Fibroblast of skin of back (primary cell): ENCODE data around the gene POU2F3. TPM values are rescaled to one million over a fixed set of nuclear protein-coding genes. Genes with fewer than 3 reads are reported as not detected.
A peak's percentile ranks its signal among the peaks of the same experiment; 100 is the strongest.

Experiments
- DNase-seq: peaks from one replicate; pipeline ENCODE4 v3.0.0-alpha.2; 2013
- polyA plus RNA-seq, 2 experiments: library from polyadenylated mRNA; unstranded; fragments of 120-200 nt; gene quantifications; one replicate each; pipeline ENCODE4 v1.2.1, GENCODE V29; 2013; ENCODE audit not compliant: insufficient read length in 2 of 2

Gene POU2F3
- polyA plus RNA-seq (2013, experiment 1 of 2; ENCODE audit: insufficient read length): 0.10 TPM
- not detected for polyA plus RNA-seq (2013, experiment 2 of 2; ENCODE audit: insufficient read length)

DNA sequence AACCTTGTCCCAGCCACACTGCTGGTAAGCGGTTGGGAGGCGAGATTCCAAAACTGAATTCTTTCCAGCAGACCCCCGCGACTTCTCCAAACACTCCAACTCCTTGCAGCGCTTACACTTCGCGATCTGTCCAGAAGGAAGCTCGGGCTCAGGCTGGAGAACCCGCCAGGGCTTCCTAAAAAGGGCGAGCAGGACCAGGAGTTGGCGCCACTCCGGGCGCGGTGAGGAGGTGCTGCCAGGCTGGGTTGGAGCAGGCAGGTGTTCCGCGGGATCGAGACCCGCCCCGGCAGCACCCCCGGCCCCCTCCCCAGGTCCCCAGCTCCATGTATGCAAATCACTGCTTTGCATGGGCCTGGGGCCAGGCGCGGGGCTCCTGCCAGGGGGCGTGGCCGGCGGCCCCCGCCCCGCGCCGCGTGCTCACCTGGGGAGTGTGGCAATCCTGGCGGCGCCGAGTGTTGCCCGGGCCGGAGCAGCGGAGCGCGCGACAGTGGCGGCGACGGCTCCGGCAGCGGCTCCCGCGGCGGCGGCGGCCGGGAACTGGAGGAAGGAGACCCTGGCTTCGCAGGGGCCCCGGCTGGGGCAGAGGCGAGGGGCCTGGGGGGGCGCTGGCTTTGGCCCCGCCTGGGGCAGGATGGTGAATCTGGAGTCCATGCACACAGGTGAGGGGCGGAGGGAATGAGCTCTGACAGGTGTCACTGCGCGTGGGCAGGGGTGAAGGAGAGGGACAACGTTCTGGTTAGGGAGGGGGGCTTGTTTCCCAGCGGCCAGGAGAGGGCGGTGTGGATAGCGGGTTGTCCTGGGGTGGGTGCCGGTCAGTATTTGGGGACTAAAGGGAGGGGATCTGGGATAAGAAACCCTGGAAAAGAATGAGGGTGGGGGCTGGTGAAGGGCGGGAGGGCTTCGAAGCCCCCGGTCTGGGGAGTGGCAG, at the start of gene POU2F3:
Gene POU2F3 (plus strand): TSS at position 428 of the 928 bp plus-strand sequence. CDS start 204 bp downstream, at position 632.
- DNase-seq: no peak

DNA sequence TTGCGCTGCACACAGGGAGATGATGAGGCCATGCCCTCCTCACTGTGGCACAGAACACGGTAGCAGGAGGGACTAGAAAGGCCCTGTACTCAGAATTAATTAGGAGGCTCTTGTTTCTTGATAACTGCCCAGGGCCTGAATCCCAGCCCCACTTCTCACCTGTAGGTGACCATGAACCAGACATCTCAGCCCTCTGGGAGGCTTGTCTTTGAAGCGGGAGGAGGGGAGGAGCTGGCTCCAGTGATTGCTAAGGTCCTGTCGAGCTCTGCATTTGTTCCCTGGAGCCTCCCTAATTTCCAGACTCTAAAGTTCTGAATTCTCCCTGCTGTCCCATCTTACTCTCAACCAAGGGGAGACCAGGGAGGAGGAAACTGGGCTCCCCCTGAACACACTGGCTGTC, 48.9 kb upstream of the POU2F3 start:
- no peak for DNase-seq

DNA sequence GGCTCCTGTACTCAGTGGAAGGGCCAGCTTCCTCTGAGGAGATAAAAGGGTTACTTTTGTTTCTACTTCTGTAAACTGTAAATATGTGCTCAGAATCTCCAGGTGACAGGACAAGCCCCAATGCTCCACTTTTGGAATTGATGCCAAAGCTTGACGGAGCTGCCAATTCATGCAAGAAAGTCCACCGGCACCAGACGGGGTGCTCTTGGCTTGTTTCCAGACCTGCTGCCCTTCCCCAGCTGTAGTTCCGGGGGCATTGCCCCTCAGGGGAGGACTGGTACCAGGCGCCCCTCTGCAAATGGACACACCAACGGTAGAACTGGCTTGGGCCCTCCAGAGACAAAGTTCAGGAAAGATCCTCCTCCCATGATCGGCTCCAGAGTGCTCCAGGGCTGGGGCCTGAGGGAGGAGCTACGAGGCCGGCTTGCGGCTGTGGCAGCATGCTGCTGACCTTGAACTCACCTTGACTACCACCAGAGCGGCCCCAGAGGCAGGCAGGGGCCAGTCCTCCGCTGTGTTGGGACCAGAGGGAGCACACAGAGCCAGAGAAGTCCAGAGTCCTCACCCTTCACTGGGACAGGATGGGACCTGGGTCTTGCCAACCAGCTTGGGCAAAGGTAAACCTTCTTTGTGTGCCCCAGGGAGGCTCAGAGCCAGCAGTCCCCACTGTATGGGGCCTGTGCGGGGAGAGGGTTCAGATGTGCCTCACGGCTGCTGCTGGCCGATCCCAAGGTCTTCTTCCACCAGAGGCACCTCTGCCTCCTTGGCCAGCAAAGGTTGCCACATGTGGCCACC, 46.9 kb upstream of the POU2F3 start:
- DNase-seq: no peak

DNA sequence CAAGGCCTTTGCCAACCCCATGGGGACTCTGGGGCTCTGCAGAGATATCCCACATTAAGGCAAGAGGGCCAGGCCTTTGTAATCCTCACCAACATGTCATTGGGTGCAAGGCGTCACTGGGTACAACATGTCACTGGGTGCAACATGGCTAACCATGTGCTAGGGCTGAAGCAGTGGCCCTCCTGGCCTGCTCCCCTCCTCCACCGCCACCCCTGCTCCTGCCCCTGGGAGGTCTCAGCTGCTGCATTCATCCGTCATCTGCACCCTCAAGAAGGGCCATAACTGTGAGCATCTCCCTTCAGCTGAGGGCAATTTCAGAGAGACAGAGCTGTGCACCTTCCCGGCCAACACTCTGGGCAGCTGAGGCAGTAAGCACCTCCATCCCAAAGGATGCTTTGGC, 45.8 kb upstream of the POU2F3 start:
- DNase-seq: no peak

DNA sequence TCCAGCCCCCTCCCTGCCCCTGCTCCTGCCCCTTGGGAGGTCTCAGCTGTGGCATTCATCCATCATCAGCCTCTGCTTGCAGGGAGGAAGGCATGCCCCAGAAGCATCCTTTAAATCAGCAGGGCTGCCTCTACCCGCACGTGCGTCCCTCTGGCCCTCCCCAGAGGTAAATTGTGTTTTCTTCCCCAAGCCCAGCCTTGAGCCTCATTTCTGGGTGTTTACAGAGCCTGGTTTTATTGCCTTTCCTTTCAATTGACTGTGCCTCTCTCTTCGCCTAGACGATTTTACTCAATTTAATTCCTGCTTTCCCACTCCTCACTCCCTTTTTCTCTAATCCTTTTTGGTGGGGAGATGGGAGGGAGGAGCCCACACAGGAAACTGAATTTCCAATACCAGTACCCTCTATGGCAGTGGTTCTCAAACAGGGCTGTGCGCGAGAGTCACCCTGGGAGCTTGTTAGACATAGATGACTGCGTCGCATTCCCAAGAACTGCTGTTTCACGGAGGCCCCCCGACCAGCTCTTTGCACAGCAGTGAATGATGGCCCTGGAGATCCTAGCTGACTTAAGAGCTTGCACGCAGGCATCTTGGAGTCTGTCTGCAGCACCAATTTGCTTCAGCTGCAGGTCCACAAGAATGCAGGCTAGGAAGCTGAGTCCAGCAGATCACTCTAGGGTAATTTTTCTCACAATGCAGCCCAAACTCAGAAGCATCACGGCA, 44.2 kb upstream of the POU2F3 start:
- DNase-seq: no peak

DNA sequence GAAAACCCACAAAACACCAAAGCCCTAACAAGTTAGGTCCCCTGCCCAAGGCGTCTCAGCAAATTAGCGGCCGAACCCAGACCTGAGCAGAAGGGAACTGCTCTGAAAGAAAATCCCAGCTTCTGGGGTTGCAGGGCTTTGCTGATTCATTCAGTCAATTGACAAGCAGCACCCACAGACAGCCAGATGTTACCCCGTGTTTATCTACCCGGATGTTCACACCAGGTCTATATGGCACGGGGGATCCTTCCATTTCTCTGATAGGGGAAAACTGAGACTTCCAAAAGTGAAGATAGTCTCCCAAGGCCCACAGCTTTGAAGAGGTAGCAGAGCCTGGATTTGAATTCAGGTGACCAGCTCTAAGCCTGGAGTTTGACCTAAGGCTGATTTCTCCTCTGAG, 43.1 kb upstream of the POU2F3 start:
- no peak for DNase-seq

DNA sequence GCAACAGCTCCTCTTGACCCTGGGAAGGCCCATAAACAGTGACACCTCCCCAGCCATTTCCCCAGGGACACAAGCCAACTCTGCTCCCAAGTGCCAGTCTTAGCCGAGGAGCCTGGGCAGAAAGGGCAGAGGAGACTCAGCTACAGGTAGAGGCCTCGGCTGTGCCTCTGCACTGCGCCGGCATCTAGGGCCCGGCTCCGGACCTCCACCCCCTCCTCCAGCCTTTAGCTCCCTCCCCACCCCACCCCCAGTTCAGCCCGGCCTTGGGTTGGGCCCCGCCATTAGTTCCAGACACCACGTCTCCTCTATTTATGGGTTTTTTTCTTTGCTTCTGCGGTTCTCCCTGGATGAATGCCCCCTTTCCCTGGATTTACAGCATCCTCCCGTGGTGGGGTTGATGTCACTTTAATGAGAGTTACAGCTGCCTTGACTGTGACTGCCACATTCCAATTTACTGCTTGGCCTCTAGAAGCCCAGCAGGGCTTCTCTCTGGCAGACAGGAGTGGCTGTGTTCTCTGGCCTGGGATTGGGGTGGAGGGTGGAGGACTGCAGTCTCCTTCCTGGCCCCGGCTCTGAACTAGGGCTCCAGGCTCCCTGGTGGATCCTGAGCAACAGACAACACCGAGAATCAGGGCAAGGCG, 42.6 kb upstream of the POU2F3 start:
- peak; percentile 62 for DNase-seq

DNA sequence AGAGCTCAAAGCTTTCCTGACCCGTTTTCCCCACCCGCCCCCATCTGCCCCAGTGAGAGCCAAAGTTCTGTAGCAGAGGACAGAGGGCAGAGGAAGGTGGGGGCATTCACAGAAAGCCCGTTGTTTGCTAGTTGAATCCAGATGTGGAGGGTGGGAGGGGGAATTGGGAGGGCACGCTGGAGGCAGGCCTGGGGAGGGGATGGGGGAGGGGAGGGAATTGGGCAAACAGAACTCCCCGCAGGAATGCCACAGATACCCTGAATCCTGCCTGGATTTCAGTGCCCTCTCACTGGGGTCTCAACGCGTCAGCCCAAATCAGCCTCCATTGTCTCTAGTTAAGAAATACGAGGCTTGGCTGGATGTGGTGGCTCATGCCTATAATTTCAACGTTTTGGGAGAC, 42.0 kb upstream of the POU2F3 start:
- no peak for DNase-seq

DNA sequence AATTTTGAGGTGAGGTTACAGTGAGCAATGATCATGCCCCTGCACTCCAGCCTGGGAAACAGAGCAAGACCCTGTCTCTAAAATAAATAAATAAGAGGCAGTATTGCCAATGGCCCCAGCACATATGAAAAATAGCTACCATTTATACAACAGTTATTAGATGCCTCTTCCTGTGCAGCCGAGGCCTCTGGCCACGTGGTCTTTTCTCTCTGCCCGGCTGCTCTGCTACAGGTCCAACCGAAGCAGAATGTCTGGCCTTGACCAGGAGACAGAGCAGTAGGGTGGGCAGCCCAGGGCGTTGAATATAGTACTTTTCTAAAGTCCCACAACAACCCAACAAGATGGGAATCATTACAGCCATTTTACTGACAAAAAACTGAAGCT, 41.5 kb upstream of the POU2F3 start:
- no peak for DNase-seq

DNA sequence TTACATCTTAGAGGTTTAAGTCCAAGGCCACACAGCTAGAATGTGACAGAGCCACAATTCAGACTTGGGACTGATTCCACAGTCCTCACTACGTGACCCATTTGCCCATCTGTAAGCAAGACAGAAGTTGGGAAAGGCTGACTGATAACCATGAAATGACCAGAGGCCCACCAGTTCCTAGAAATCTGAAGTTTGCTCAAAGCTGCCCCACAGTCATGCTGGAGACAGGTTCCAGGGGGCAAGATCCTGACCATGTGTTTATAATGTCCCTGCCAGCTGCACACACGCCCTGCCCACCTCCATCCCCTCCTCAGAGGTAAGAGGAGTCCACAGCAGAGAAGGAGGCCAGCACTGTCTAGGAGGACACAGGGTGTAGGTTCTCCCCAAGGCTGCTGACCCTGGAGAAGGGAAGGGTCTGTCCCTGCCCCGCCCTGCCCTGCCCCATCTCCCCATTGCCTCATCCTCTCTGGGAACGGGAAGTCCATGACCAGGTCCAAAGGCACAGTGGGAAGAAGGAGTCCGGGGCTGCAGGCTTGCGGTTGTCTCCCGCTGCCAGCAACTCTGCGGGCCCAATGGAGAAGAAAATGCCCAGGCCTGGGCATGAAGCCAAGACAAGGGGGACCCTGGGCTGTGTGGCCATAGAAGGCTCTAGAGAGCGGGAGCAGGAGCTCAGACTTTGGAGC, 41.0 kb upstream of the POU2F3 start:
- no peak for DNase-seq

DNA sequence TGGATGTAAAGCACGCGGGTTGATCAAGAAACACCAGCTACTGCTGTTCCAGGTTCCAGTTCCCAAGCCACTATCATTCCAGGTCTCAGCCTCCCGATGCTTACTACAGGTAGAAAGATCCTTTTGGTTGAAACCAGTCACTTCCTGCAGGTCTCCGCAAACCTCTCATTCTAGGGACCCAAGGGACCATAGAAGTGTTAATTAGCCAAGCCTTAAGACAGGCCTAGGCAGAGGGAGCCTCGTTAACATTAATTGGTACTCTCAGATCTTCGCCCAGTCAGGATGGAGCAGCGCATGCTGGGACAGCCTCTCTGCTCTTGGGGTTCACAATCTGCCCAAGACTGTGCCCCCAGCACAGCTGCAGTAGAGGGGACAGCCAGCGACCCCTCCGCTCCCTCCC, 40.3 kb upstream of the POU2F3 start:
- DNase-seq: no peak

DNA sequence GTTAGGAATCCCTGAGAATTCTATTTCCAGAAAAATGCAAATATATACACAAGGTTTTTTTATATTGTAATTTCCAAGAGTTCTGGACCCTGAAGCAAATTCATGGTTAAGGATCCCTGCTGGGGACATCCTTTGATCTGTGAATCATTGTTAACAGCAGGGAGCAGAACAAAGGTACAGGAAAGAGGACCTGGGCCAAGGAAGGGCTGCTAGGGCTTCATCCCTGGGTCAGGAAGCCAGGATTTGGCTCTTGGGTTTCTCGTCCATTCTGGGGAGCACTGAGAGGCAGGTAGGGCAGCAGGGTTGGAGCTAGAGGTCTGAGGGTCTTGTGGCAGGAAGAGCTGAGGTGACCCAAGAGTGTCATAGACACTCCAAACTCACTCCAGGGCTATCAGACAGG, 39.3 kb upstream of the POU2F3 start:
- no peak for DNase-seq

DNA sequence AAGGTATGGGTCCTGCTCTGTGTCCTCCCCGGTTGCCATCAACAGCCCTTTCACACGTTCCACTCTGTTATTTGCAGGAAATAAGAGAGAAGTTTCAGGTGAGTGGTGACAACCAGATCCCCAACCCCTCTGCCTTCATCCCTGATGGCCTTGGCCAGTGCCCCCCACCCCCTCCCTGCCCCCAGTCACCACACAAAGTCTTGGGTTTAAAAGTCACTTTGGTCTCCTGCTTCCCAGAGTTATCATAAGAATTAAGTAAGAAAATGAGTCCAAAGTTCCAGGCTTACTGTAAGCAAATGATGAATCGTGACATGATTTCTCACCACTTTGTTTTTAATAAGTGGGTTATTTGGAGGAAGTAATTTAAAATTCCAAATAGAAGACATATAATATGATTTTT, 38.3 kb upstream of the POU2F3 start:
- DNase-seq: no peak

DNA sequence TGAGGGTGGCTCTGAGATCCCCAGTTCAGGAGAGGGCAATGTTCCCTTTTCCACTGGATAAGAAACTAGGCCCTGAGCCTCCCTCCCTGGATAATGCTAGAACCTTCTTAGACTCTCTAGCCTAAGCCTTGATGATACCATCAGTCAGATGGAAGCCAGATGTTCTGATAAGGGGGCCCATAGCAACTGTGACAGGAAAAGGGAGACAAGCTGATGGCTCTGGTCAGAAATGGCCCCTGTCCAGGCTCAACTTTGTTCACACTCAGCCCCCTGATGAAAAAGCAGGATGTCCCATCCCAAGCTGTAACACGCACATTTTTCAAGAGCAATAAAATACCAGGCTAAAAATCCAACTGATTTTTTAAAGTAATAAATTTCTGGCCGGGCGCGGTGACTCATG, 36.3 kb upstream of the POU2F3 start:
- DNase-seq: no peak

DNA sequence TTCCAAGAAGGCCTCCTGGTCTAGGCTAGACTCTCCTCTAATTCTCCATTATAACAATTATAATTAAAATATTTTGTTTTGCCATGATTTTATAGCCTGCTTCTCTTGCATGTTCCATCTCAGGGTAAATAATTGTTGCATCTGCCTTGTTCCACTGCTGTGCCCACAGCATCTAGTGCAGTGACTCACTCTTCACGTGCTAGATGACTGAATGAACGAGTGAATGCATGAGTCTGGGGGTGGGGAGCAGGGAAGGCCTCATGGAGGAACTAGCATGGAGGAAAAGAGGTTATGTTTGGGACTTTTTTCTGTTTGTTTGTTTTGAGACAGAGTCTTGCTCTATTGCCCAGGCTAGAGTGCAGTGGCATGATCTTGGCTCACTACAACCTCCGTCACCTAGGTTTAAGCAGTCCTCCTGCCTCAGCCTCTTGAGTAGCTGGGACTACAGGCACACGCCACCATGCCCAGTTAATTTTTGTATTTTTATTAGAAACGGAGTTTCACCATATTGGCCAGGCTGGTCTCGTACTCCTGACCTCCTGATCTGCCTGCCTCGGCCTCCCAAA, 34.3 kb upstream of the POU2F3 start:
- DNase-seq: peak; percentile 52

DNA sequence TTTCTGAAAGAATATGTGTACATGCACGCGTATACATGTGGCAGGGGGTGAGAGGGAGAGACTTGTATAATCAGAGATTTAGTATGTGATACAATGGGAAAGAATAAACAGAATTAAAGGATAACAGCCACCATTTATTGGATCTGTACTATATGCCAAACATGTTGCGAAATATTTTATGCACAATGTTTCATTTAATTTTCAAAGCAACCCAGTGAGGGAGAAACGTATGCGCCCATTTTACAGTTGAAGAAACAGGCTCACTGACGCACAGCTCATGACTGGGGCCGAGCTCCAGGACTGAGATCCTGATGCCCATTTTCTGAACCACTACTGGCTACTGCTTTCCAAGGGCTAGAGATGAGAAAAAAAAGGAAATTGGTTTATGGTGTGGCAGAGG, 32.4 kb upstream of the POU2F3 start:
- DNase-seq: no peak

DNA sequence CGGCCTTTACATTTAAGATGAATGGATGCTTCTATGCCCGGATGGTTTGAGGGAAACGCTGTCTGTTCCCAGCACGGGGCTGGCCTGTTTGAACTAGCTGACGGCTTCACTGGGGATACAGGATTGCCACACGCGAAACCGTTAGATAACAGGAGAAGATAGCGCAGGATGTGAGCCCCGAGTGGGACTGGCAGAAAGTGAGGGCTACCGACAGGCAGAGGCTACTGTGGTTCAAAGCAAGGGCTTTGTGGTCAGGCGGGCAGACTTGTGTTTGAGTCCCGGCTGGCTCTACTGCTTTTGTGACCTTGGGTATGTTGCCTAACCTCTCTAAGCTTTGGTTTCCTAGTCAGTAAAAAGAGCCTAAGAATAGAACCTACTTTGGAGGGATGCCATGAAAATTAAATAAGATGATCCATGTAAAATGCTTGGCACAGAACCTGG, 31.9 kb upstream of the POU2F3 start:
- DNase-seq: no peak

DNA sequence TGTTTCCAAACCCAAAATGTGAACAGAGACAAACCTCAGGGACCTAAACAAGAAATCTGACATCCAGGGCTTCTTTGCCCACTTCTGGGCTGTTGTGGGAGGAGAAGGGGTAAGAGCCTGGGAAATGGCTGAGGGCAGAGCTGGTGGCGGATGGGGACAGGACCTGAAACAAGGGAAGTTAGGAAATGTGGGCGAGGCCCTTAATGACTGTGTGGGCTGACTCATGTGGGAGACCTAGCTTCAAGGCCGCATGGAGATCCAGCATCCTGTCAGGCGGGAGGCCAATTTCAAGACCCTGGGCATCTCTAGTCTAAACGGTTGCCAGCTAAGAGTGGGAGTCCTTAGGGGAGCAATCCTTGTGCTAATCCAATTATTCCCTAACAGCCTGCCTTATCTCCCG, 31.2 kb upstream of the POU2F3 start:
- peak; percentile 78 for DNase-seq

DNA sequence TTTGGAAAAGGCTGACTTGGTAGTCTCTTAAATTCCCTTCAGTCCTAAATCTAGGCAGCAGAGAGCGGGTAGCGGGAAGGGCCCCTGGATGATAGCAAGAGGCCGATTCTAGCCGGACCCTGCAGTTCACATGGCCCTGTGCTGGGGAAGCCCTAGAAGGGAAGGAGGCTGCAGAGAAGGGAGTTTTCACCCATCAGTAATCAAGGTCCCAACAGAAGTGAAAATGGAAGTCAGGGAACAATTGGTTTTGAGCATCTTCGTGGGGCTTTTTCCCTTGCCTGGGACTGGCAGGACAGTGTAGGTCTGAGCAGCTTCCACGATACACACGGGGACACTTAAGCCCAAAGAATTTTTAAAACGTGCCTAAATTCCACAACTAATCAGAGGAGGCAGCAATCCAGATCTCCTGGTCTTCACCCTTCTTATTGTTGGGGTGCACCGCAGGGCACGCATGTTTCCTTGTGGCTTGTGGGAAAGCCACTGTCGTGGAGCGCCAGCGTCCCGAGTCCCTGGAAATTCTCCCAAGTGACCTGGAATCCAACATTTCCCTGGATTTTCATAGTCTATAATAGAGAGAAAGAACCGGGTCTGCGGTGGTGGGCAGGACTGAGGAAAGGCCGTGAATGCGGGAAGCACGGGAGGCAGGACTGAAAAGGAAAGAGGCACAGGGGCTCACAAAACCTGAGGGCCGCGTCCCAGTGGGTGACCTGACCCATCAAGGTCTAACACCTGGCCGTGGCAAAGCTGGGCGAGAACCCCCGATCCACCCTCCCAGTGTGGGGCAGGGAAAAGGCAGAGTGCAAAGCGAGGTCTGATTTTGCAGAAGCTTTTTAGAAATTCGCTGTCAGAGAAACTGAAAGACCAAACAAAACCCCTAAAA, 30.0 kb upstream of the POU2F3 start:
- no peak for DNase-seq
